Neural cell (in vitro differentiated cells): ENCODE data around the gene ST6GALNAC5. TPM values are rescaled to one million over a fixed set of nuclear protein-coding genes. Genes with fewer than 3 reads are reported as not detected.

Source experiments
- H2AFZ ChIP-seq: fragments of 200-600, 300-800 bp; sonication (generic), shearing (Covaris generic); 2 replicates; pipeline ENCODE4 v1.6.0; 2014; ENCODE audit warnings: low read depth, mild to moderate bottlenecking, antibody characterized with exemption, low read length, moderate library complexity
- H3F3A ChIP-seq: fragments of 200-600 bp; shearing (Covaris generic); 2 replicates; pipeline ENCODE4 v1.6.1; 2016; ENCODE audit warnings: mild to moderate bottlenecking, moderate library complexity, mixed read lengths, antibody characterized with exemption, low read length; ENCODE audit not compliant: insufficient read depth, poor library complexity, severe bottlenecking
- H3K27ac ChIP-seq: fragments of 200-600, 300-800 bp; sonication (generic), shearing (Covaris generic); 2 replicates; pipeline ENCODE4 v1.5.1; 2014; ENCODE audit warnings: mild to moderate bottlenecking, low read length, moderate library complexity
- H3K27me3 ChIP-seq: fragments of 300-800, 200-600 bp; sonication (generic), shearing (Covaris generic); 2 replicates; pipeline ENCODE4 v1.6.0; 2014; ENCODE audit warnings: mild to moderate bottlenecking, low read depth, low read length, moderate library complexity; ENCODE audit not compliant: insufficient read depth
- H3K36me3 ChIP-seq: fragments of 300-800, 200-600 bp; sonication (generic), shearing (Covaris generic); 2 replicates; pipeline ENCODE4 v1.5.1; 2014; ENCODE audit warnings: mild to moderate bottlenecking, antibody characterized with exemption, low read length, moderate library complexity; ENCODE audit not compliant: insufficient read depth
- H3K4me2 ChIP-seq: fragments of 300-800, 200-600 bp; sonication (generic), shearing (Covaris generic); 2 replicates; pipeline ENCODE4 v1.6.0; 2014; ENCODE audit warnings: mild to moderate bottlenecking, low read length
- H3K4me3 ChIP-seq: fragments of 300-800, 200-600 bp; sonication (generic), shearing (Covaris generic); 2 replicates; pipeline ENCODE4 v1.5.1; 2014; ENCODE audit warnings: mild to moderate bottlenecking, low read length, moderate library complexity
- H3K79me2 ChIP-seq: fragments of 200-600 bp; shearing (Covaris generic); replicated peaks from 2 replicates; pipeline ENCODE4 v1.6.0; 2014; ENCODE audit warnings: mild to moderate bottlenecking, low read length, moderate library complexity; ENCODE audit not compliant: insufficient read depth
- H3K9ac ChIP-seq: fragments of 300-800, 200-600 bp; sonication (generic), shearing (Covaris generic); 2 replicates; pipeline ENCODE4 v1.6.1; 2016; ENCODE audit warnings: mild to moderate bottlenecking, low read length, mixed read lengths
- H3K9me2 ChIP-seq: fragments of 200-600 bp; shearing (Covaris generic); 2 replicates; pipeline ENCODE4 v1.6.1; 2016; ENCODE audit warnings: mild to moderate bottlenecking, low read length, mixed read lengths; ENCODE audit not compliant: insufficient read depth
- H3K9me3 ChIP-seq: fragments of 200-600, 300-800 bp; sonication (generic), shearing (Covaris generic); 2 replicates; pipeline ENCODE4 v1.6.1; 2016; ENCODE audit warnings: mild to moderate bottlenecking, mixed run types, low read length, moderate library complexity, mixed read lengths
- H4K20me1 ChIP-seq: fragments of 200-600 bp; shearing (Covaris generic); 2 replicates; pipeline ENCODE4 v1.6.1; 2016; ENCODE audit warnings: mild to moderate bottlenecking, mixed run types; ENCODE audit not compliant: insufficient read depth
- EP300 ChIP-seq: fragments of 450-650 bp; conservative IDR thresholded peaks from 2 replicates; pipeline ENCODE4 v1.6.1; 2014; ENCODE audit warnings: antibody characterized with exemption, mild to moderate bottlenecking, moderate library complexity; ENCODE audit not compliant: poor library complexity, severe bottlenecking
- EZH2 ChIP-seq: fragments of 200-600, 300-800 bp; shearing (Covaris generic), sonication (generic); IDR thresholded peaks from 2 replicates; pipeline ENCODE4 v1.6.1; 2014; ENCODE audit warnings: antibody characterized with exemption, low read length, borderline replicate concordance, mild to moderate bottlenecking; ENCODE audit not compliant: insufficient read depth, poor library complexity, severe bottlenecking
- MXI1 ChIP-seq: fragments of 450-650 bp; conservative IDR thresholded peaks from 2 replicates; pipeline ENCODE4 v1.6.1; 2014; ENCODE audit warnings: antibody characterized with exemption, mild to moderate bottlenecking; ENCODE audit not compliant: poor library complexity, severe bottlenecking
- POLR2AphosphoS5 ChIP-seq: IDR thresholded peaks from 2 replicates; pipeline ENCODE4 v1.6.1; 2012
- RAD21 ChIP-seq: fragments of 450-650 bp; conservative IDR thresholded peaks from 2 replicates; pipeline ENCODE4 v1.6.1; 2014; ENCODE audit warnings: antibody characterized with exemption, mild to moderate bottlenecking, moderate library complexity
- SMC3 ChIP-seq: fragments of 450-650 bp; conservative IDR thresholded peaks from 2 replicates; pipeline ENCODE4 v1.6.1; 2014; ENCODE audit warnings: antibody characterized with exemption, mild to moderate bottlenecking, moderate library complexity; ENCODE audit not compliant: poor library complexity
- TAF1 ChIP-seq: IDR thresholded peaks from 2 replicates; pipeline ENCODE4 v1.6.1; 2012; ENCODE audit warnings: low read depth
- polyA plus RNA-seq: library from polyadenylated mRNA; depleted of rRNA; stranded (reverse); fragments of >200 nt; gene quantifications from 2 replicates; pipeline ENCODE4 v1.2.3, GENCODE V29; 2014
- TF ChIP-seq, protein P1 (sequence below): fragments of 450-650 bp; IDR thresholded peaks from 2 replicates; pipeline ENCODE4 v1.5.1; 2014; ENCODE audit warnings: antibody characterized with exemption, mild to moderate bottlenecking, moderate library complexity; ENCODE audit not compliant: poor library complexity, severe bottlenecking
- TF ChIP-seq, protein P2 (sequence below): IDR thresholded peaks from 2 replicates; pipeline ENCODE4 v1.6.1; 2012; ENCODE audit warnings: borderline replicate concordance

The ST6GALNAC5 gene
- polyA plus RNA-seq, 1 donor from 2014 or later = 57.3 TPM

DNA sequence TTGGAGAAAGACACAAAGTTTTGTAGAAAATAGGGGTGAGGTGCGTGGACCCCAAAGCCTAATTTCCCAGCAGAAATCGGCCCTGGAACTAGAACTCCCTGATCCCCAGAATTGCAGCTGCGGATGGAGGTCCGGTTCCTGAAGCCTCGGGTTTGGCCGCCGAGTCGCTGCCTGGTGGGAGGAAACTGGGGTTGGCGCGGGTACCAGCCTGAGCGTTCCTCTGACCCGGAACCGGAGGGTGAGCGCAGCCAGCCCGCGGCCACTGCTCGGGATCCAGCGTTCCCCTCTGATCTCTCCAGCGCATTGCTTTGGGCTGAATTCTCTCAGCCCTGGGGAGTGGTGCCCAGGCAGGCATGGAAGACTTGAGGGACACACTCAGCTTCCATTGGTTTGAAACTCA, 1.6 kb downstream of the ST6GALNAC5 start:
- H3K4me3 ChIP-seq = peak overlapping the region; percentile 91
- H2AFZ ChIP-seq = no peak overlapping the region
- no peaks in the 10 kb centered on the region for H3F3A ChIP-seq
- TF ChIP-seq POLR2AphosphoS5 (no peak), TAF1 (no peak)
- H3K9ac ChIP-seq = peak overlapping the region; percentile 73
- H3K9me3 ChIP-seq = no peaks in the 10 kb centered on the region
- H3K9me2 ChIP-seq = no peaks in the 10 kb centered on the region
- no peaks in the 10 kb centered on the region for H3K36me3 ChIP-seq
- peaks cover 74% of the 10 kb centered on the region for H3K79me2 ChIP-seq
- H3K4me2 ChIP-seq = peak overlapping the region; percentile 64
- H4K20me1 ChIP-seq = no peaks in the 10 kb centered on the region
- no peaks in the 10 kb centered on the region for H3K27me3 ChIP-seq
- no peak overlapping the region for H3K27ac ChIP-seq

DNA sequence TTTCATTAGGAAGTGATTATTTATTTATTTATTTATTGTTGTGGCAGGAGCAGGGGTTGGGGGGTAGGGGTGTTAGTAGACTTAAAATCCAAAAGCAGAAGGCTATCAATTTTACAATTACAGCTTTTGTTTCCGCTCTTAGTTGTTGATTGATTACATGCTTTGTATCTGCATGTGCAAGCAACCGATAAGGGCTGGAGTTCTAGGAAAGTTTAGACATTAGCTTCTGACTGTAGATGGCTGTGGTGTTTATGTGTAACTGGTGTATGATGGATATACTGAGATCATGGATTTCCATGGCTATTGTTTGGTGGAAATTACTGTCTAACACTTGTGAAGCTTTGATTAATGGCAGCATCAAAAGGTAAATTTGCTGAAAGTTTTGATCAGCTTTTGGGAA, 2.8 kb downstream of the ST6GALNAC5 start:
- no peak overlapping the region for H3K27ac ChIP-seq
- H4K20me1 ChIP-seq = no peaks in the 10 kb centered on the region
- no peaks in the 10 kb centered on the region for H3K9me2 ChIP-seq
- H2AFZ ChIP-seq = no peak overlapping the region
- H3K4me2 ChIP-seq = peak overlapping the region; percentile 64
- no peaks in the 10 kb centered on the region for H3F3A ChIP-seq
- no peaks in the 10 kb centered on the region for H3K36me3 ChIP-seq
- H3K9me3 ChIP-seq = no peaks in the 10 kb centered on the region
- peaks cover 74% of the 10 kb centered on the region for H3K79me2 ChIP-seq
- H3K4me3 ChIP-seq = peak overlapping the region; percentile 91
- TF ChIP-seq, protein P1, sequence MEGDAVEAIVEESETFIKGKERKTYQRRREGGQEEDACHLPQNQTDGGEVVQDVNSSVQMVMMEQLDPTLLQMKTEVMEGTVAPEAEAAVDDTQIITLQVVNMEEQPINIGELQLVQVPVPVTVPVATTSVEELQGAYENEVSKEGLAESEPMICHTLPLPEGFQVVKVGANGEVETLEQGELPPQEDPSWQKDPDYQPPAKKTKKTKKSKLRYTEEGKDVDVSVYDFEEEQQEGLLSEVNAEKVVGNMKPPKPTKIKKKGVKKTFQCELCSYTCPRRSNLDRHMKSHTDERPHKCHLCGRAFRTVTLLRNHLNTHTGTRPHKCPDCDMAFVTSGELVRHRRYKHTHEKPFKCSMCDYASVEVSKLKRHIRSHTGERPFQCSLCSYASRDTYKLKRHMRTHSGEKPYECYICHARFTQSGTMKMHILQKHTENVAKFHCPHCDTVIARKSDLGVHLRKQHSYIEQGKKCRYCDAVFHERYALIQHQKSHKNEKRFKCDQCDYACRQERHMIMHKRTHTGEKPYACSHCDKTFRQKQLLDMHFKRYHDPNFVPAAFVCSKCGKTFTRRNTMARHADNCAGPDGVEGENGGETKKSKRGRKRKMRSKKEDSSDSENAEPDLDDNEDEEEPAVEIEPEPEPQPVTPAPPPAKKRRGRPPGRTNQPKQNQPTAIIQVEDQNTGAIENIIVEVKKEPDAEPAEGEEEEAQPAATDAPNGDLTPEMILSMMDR = no peak
- no peak for TF ChIP-seq TAF1
- no peak for TF ChIP-seq RAD21
- TF ChIP-seq, protein P2, sequence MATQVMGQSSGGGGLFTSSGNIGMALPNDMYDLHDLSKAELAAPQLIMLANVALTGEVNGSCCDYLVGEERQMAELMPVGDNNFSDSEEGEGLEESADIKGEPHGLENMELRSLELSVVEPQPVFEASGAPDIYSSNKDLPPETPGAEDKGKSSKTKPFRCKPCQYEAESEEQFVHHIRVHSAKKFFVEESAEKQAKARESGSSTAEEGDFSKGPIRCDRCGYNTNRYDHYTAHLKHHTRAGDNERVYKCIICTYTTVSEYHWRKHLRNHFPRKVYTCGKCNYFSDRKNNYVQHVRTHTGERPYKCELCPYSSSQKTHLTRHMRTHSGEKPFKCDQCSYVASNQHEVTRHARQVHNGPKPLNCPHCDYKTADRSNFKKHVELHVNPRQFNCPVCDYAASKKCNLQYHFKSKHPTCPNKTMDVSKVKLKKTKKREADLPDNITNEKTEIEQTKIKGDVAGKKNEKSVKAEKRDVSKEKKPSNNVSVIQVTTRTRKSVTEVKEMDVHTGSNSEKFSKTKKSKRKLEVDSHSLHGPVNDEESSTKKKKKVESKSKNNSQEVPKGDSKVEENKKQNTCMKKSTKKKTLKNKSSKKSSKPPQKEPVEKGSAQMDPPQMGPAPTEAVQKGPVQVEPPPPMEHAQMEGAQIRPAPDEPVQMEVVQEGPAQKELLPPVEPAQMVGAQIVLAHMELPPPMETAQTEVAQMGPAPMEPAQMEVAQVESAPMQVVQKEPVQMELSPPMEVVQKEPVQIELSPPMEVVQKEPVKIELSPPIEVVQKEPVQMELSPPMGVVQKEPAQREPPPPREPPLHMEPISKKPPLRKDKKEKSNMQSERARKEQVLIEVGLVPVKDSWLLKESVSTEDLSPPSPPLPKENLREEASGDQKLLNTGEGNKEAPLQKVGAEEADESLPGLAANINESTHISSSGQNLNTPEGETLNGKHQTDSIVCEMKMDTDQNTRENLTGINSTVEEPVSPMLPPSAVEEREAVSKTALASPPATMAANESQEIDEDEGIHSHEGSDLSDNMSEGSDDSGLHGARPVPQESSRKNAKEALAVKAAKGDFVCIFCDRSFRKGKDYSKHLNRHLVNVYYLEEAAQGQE = no peak
- TF ChIP-seq EZH2 = no peak
- TF ChIP-seq MXI1 = no peak
- TF ChIP-seq EP300 = no peak
- no peak for TF ChIP-seq SMC3
- TF ChIP-seq POLR2AphosphoS5 = no peak
- no peak overlapping the region for H3K9ac ChIP-seq
- H3K27me3 ChIP-seq = no peaks in the 10 kb centered on the region
